Neutrophil (primary cell): ENCODE measurements around the gene FAM47E.

Experiments used
- H3K27ac ChIP-seq: fragments of 200-600 bp; sonication (generic); 2 replicates; pipeline ENCODE4 v1.5.1; 2016; ENCODE audit warnings: mild to moderate bottlenecking, moderate library complexity
- H3K27me3 ChIP-seq: fragments of 200-600 bp; sonication (generic); 2 replicates; pipeline ENCODE4 v1.6.0; 2016; ENCODE audit warnings: mild to moderate bottlenecking
- H3K36me3 ChIP-seq: fragments of 200-600 bp; sonication (generic); 2 replicates; pipeline ENCODE4 v1.5.1; 2017
- H3K4me1 ChIP-seq, 2 experiments: fragments of 200-600 bp in 1 of 2; sonication (generic) in 1 of 2; 1 replicate in 1 of 2; 2 replicates in 1 of 2; pipeline versions ENCODE4 v1.5.1 to v1.6.1; 2013 to 2016; ENCODE audit warnings: low read depth in 1 of 2, low read length in 1 of 2, mild to moderate bottlenecking in 1 of 2, moderate library complexity in 1 of 2; ENCODE audit not compliant: control insufficient read depth in 1 of 2, insufficient read depth in 1 of 2
- H3K4me3 ChIP-seq, 2 experiments: fragments of 200-600 bp in 1 of 2; sonication (generic) in 1 of 2; 1 replicate in 1 of 2; 2 replicates in 1 of 2; pipeline ENCODE4 v1.5.1; 2013 to 2016; ENCODE audit warnings: low read depth in 1 of 2, low read length in 1 of 2, mild to moderate bottlenecking in 1 of 2, moderate library complexity in 1 of 2
- H3K9me3 ChIP-seq: fragments of 200-600 bp; sonication (generic); 2 replicates; pipeline ENCODE4 v1.5.1; 2016
- TF ChIP-seq, protein P1 (sequence below): fragments of 200-600 bp; sonication (generic); IDR thresholded peaks from 2 replicates; pipeline ENCODE4 v1.5.1; 2016; ENCODE audit warnings: antibody characterized with exemption

FAM47E gene

DNA sequence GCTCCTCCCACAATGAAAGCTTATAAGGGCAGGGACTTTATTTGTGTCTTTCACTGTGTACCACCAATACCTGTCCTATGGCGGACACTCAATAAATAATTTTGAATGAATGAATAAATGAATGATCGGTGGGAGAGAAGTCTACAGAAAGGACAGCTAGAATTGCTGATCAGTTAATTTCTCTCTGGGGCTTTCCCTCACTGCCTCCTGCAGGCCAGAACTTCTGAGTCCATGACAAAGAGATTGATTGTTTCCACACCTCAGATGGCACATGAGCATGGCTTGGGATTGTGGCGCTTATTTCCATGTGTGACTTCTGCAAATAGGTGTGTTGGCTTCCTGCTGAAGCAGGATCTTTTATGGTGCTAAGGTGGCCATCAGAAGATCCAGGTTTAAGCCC is 6.3 kb downstream of the FAM47E start:
- H3K27me3 ChIP-seq, result no peaks in the 10 kb centered on the region
- H3K9me3 ChIP-seq, result no peaks in the 10 kb centered on the region
- H3K4me1 ChIP-seq, result peaks cover 0 to 3% of the 10 kb centered on the region in 2 experiments
- H3K4me3 ChIP-seq, result no peak overlapping the region
- TF ChIP-seq, protein P1, sequence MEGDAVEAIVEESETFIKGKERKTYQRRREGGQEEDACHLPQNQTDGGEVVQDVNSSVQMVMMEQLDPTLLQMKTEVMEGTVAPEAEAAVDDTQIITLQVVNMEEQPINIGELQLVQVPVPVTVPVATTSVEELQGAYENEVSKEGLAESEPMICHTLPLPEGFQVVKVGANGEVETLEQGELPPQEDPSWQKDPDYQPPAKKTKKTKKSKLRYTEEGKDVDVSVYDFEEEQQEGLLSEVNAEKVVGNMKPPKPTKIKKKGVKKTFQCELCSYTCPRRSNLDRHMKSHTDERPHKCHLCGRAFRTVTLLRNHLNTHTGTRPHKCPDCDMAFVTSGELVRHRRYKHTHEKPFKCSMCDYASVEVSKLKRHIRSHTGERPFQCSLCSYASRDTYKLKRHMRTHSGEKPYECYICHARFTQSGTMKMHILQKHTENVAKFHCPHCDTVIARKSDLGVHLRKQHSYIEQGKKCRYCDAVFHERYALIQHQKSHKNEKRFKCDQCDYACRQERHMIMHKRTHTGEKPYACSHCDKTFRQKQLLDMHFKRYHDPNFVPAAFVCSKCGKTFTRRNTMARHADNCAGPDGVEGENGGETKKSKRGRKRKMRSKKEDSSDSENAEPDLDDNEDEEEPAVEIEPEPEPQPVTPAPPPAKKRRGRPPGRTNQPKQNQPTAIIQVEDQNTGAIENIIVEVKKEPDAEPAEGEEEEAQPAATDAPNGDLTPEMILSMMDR, result no peak
- H3K36me3 ChIP-seq, result no peaks in the 10 kb centered on the region
- no peak overlapping the region for H3K27ac ChIP-seq

DNA sequence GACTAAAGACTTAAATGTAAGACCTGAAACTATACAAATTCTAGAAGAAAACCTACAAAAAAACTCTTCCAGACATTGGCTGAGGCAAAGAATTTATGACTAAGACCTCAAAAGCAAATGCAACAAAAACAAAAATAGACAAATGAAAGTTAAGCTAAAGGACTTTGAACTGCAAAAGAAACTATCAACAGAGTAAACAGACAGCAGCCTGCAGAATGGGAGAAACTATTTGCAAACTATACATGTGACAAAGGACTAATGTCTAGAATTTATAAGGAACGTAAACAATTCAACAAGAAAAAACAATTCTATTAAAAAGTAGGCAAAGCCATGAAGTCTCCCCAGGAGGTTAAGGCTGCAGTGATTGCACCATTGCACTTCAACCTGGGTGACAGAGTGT is 9.1 kb downstream of the FAM47E start:
- Histone ChIP-seq H3K4me1 (no peaks in the 10 kb centered on the region), H3K27ac (no peak overlapping the region), H3K36me3 (no peaks in the 10 kb centered on the region), H3K27me3 (no peaks in the 10 kb centered on the region), H3K4me3 (no peak overlapping the region), H3K9me3 (no peaks in the 10 kb centered on the region)
- TF ChIP-seq, protein P1, result no peak

DNA sequence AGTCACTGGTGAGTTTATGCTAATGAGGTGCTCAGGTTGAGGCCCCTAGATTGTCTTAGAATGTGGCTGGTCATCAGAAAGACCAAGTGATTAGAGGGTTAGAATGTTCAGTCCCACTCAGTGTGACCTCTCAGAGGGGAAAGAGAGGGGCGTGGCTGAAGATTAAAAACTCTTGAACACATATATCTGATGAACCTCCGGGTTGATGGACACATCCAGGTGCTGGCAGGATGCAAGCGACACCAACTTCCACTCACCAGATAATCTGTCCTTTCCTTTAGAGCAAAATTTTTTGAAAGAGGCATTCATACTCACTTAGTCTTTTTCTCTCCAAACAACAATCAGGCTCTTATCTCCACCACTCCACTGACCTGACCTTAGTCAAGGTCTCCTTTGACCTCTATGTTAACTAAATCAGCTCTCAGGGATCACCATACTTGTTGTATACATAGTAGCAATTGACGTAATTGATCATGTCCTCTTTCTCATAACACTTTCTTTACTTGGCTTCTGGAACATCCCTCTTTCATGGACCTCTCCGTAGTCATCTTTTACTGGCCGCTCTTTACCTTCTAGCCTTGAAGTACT is 14.2 kb downstream of the FAM47E start:
- H3K9me3 ChIP-seq, result no peaks in the 10 kb centered on the region
- no peaks in the 10 kb centered on the region for H3K27me3 ChIP-seq
- H3K27ac ChIP-seq, result no peak overlapping the region
- H3K36me3 ChIP-seq, result no peaks in the 10 kb centered on the region
- peaks cover under 1 to 1% of the 10 kb centered on the region in 2 experiments for H3K4me1 ChIP-seq
- H3K4me3 ChIP-seq, result no peak overlapping the region
- TF ChIP-seq, protein P1, result no peak

DNA sequence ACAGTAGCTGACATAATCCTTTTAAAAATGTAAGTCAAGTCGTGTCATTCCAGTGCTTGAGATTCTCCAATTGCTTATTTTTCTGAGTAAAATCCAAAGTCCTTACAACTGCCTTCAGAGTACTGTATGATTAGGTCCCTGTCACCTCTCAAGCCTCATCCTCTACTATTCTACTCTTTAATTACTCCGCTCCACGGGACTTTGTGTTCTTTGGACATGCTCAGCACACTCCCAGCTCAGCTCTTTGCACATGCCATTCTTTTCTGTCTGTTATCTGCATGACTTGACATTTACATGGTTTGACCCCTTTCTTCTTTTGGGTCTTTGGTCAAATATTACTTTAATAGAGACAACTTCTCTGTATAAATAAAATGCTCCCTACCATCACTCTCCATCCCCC is 15.1 kb downstream of the FAM47E start:
- TF ChIP-seq, protein P1, result no peak
- Histone ChIP-seq H3K36me3 (no peaks in the 10 kb centered on the region), H3K27me3 (no peaks in the 10 kb centered on the region)

DNA sequence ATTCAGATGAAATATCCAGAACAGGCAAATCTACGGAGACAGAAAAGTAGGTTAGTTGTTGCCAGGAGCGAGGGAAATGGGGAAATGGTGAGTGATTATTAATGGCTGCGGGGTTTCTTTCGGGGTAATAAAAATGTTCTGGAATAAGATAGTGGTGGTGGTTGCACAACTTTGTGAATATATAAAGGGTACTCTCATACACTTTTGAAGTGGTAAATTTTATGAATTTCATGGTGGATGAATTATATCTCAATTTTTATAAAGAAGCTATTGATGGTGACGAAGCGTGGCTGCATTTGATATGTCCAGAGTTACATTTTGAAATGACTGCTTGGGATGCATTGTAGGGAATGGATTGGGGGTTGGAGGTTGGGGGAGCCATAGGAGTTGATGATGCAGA is 16.3 kb downstream of the FAM47E start:
- Histone ChIP-seq H3K9me3 (no peaks in the 10 kb centered on the region), H3K4me3 (no peak overlapping the region), H3K36me3 (no peaks in the 10 kb centered on the region), H3K27me3 (no peaks in the 10 kb centered on the region), H3K27ac (no peak overlapping the region), H3K4me1 (peaks cover 21 to 22% of the 10 kb centered on the region in 2 experiments)
- TF ChIP-seq, protein P1, result no peak

More for the DNA sequence above, 15.1 kb downstream of the FAM47E start:
- Histone ChIP-seq H3K4me3 (no peak overlapping the region), H3K27ac (no peak overlapping the region), H3K4me1 (peaks cover 10% of the 10 kb centered on the region in 2 experiments), H3K9me3 (no peaks in the 10 kb centered on the region)
